GM10847 (cell line): ENCODE data around the gene SLC7A1.

Experiments
- POLR2A ChIP-seq: IDR thresholded peaks from 2 replicates; pipeline ENCODE4 v1.6.1; 2011; ENCODE audit not compliant: insufficient read length; ENCODE audit errors: extremely low read depth

The SLC7A1 gene

DNA sequence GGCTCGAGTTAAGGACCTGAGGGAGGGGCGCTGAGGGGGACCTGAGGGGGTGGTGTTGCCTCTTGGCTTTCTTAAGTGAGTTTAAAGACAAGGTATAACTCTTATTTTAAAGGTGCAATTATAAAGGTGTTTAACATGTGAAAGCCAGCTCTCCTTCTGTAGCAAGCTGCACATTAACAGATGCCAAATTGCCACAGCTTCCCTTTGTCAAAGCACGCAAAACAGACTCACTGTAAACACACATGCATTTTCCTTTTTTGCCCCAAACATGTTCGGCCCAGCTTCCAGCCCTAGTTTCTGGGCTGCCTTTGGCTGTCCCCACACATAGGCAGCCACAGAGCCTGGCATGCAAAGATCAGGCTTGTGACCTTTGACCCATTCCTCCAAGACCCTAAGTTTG lies 111.9 kb downstream of the SLC7A1 start:
- TF ChIP-seq POLR2A: no peak

GRCh38 chr13:29483211-29483610 lies 112.3 kb downstream of the SLC7A1 start:
- no peak for TF ChIP-seq POLR2A

DNA sequence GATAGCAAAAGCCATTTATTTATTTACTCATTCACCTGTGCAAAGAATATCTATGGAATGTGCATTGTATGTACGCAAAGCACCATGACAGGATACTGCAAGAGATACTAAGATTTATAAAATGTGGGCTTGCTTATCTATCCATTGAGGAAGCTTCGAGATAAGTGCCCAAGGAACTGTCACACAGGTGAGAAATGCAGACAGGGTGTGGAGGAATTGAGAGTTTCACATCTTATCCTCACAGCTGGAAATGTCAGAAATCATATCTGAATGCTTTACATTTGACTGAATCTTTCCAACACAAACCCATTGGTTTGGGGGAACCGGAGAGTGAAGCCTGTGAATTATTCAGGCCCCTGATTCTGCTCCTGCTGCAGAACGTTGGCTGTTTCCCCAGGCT lies 113.0 kb downstream of the SLC7A1 start:
- no peak for TF ChIP-seq POLR2A

GRCh38 chr13:29481603-29482002 lies 113.9 kb downstream of the SLC7A1 start:
- TF ChIP-seq POLR2A: no peak

DNA sequence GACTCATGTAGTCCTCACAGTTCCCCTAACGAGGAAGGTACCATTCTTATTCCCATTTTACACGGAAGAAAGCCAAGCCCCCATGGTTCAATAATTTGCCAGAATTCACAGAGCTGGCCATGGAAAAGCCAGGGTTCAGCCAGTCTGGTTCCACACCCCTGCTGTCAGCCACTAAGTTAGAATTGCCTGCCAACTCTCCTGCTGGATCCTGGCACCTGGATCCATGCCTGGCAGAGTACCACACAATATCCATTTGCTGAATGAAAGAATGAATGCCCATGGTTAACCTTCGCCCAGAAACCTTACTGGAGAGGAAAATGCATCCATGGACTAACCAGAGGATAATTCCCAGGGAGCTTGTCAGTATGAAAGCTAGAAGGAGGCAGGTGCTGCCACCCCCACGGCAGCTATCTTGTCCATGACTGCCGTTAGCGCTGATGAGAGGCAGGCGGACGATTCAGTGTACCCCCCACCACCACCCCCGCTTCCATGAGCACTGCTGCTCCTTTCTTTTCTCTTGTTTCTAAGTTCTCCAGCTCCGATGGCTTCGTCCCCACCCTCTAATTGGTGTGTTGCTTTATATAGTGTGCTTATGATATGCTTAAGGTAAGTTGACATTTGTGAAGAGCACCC lies 114.5 kb downstream of the SLC7A1 start:
- TF ChIP-seq POLR2A: no peak

- no peak for TF ChIP-seq POLR2A
These were observed 115.6 kb downstream of the SLC7A1 start for GRCh38 chr13:29479716-29480492.

- TF ChIP-seq POLR2A: no peak
These were observed 119.4 kb downstream of the SLC7A1 start for GRCh38 chr13:29476046-29476445.

GRCh38 chr13:29474991-29475390 lies 120.5 kb downstream of the SLC7A1 start:
- no peak for TF ChIP-seq POLR2A

DNA sequence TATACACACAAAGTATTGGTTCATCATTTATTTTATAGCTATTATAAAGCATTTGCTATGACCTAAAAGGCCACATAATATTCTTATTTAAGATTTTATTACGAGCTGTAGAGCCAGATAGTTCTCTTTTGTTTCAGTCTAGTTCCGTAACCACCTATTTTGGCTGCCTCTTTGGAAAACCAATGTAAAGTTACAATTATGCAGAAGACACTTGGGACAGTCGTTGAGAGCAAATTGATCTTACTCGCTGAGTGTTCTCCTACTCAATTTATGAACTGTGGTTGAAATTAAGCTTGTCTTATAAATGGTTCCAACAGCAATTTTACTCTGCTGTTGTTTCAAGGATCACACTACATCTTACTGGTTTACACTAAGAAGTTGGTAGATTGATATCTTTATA lies 122.3 kb downstream of the SLC7A1 start:
- no peak for TF ChIP-seq POLR2A

DNA sequence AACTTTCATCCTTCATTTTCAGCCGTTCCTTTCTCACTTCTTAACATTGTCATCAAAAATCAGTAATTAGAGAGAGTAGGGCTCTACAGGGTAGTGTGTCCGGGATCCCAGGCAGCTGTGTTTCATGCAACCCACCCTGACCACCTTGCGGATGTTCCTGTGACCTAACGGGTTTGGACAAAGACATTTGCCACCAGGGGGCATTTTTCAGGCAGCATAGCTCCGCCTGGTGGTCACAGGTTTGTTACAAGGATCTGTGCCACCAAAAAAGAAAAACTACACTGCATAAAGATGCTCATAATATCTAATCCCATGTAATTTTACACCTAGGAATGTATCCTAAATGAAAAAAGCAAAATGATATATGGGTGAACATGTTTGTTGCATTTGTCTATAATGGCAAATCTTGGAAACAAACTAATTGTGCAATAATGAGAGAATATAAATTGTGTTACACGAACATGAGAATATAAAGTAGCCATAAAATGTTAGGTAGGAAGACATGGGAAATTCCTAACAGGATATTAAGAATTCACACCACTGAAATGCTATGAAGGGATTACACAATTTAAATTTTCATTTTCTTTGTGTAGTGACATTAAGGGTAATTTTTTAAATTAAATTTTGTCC lies 123.0 kb downstream of the SLC7A1 start:
- no peak for TF ChIP-seq POLR2A

DNA sequence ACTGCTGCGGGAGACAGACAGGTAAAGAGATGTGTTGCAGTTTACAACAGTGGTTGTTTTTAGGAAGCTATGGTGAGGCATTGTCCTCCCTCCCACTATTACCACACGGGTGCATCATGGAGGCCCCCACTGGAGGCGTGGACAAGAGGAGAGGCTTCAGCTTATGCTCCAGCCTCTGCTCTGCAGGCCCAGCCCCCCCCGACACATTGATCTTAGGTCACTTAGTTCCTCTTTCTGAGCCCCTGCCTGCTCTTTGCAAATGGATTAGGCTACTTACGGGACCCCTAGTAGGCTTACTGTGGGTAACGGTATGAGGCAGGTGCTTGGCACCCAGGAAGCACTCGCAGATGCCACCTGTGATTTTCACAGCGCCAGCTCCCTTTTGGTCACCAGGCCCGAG lies 123.9 kb downstream of the SLC7A1 start:
- no peak for TF ChIP-seq POLR2A

DNA sequence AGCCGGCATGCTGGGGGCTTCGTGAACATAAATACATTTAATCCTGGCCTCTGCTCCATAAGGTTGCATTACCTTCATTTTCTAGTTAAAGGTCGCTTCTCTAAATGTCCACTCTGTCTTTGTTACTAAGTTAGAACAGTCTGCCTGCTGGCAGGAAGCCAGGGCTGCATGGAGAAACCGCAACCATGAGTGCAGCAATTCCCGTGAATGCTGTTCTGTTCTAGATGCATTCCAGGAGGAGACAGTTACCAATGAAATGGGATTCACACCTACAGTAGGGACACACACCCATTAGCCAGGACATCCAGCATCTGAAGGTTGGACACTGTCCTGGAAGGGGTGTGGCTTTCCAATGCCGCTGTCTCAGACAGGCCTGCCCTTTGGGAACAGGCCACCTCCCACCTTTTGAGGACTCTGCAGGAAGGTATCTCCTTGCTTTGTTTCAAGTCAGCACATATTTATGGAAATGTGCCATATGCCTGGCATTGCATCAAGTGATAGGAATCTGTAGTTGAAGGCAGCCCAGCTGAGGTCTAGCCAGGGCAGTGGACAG lies 129.7 kb downstream of the SLC7A1 start:
- no peak for TF ChIP-seq POLR2A

- TF ChIP-seq POLR2A: no peak
These were observed 131.3 kb downstream of the SLC7A1 start for GRCh38 chr13:29464105-29464679.

DNA sequence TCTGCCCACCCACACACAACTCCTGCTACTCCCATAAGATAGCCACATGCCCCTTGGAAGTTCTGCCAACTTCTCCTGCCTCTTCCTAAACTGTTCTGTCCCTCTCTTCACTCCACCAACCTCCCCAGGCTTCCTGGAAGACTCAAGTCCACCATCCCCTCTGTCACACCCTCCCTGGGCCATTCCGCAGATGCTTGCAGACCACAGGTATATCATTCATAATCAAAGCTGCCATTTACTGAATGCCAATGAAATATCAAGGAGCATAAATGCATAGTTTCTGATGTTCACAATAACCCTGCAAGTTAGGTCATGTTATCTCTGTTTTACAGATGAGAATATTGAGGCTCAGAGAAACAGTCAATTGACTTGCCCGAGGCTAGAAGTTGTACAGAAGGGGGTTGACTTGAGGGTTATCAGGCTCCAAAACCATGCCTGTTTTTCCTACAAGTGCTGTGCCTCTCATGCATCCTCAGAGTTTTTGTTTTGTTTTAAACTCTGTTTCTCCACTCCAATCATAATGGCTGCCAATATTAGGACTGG lies 135.6 kb downstream of the SLC7A1 start:
- TF ChIP-seq POLR2A: no peak
